Measurements from ENCODE around the gene TSPAN14. TPM values are rescaled to one million over a fixed set of nuclear protein-coding genes. Genes with fewer than 3 reads are reported as not detected.

The TSPAN14 gene
- total RNA-seq, 1 experiment from 2014 or later, result 46.8 TPM

- H3K27ac ChIP-seq (ENCODE audit: insufficient read length, low read depth, low read length), result no peak overlapping the region
- Mint-ChIP-seq H3K4me3 (no peak overlapping the region), H3K27ac (no peak overlapping the region), H3K36me3 (ENCODE audit: insufficient read depth in 1 of 3, low read depth in 3 of 3) (no peaks in the 10 kb centered on the region), H3K9me3 (no peaks in the 10 kb centered on the region), H3K4me1 (peaks cover 14 to 16% of the 10 kb centered on the region in 2 experiments), H3K27me3 (ENCODE audit: low read depth) (peaks cover 14% of the 10 kb centered on the region)
- H2BK5ac ChIP-seq (ENCODE audit: insufficient read length, low read length), result no peak overlapping the region
- no peak overlapping the region for H2AK5ac ChIP-seq (ENCODE audit: insufficient read length, low read length)
- WGBS (ENCODE audit: extremely low coverage, insufficient read length, low lambda C conversion rate), result no CpG with 5 or more reads among the region's 3 CpGs
- no peak overlapping the region for H2AFZ ChIP-seq (ENCODE audit: low read length)
- no peak overlapping the region for H2BK120ac ChIP-seq (ENCODE audit: low read depth, low read length, poor library complexity, severe bottlenecking)
- H4K20me1 ChIP-seq (ENCODE audit: control insufficient read depth, insufficient read depth, insufficient read length), result no peaks in the 10 kb centered on the region
- no peaks in the 10 kb centered on the region for H3K79me1 ChIP-seq (ENCODE audit: insufficient read depth, low read depth, low read length, poor library complexity, severe bottlenecking)
- no peak overlapping the region for H3T11ph ChIP-seq (ENCODE audit: low read length)
- no peak overlapping the region for H2BK12ac ChIP-seq (ENCODE audit: insufficient read length, low read depth, low read length)
- no peaks in the 10 kb centered on the region for H3K9me3 ChIP-seq (ENCODE audit: control insufficient read depth, low read depth, low read length)
- H3K9ac ChIP-seq (ENCODE audit: extremely low read depth, insufficient read length, low read length), result no peak overlapping the region
- H3K27me3 ChIP-seq (ENCODE audit: insufficient read depth, low read length), result no peaks in the 10 kb centered on the region
- H3K4ac ChIP-seq (ENCODE audit: low read depth, low read length), result no peak overlapping the region
- H4K5ac ChIP-seq (ENCODE audit: insufficient read length, low read depth, low read length), result no peak overlapping the region
- no peaks in the 10 kb centered on the region for H3K23me2 ChIP-seq (ENCODE audit: insufficient read length, low read depth, low read length, poor library complexity, severe bottlenecking)
- H3K23ac ChIP-seq (ENCODE audit: insufficient read length, low read depth, low read length), result no peak overlapping the region
- no peak overlapping the region for H3K56ac ChIP-seq (ENCODE audit: insufficient read length, low read depth, low read length)
- no peak overlapping the region for H4K8ac ChIP-seq (replicated peaks; ENCODE audit: insufficient read length, low read depth, low read length)
- DNase-seq, result no peak
- no peak overlapping the region for H3K14ac ChIP-seq (ENCODE audit: insufficient read depth, low read length)
- no peaks in the 10 kb centered on the region for H3K79me2 ChIP-seq (ENCODE audit: insufficient read depth, low read length)
- H3K4me2 ChIP-seq (ENCODE audit: insufficient read depth, insufficient read length, low read length), result no peak overlapping the region
- H2BK20ac ChIP-seq (ENCODE audit: low read depth, low read length, poor library complexity, severe bottlenecking), result no peak overlapping the region
- H2BK15ac ChIP-seq (ENCODE audit: low read depth, low read length), result no peak overlapping the region
- H4K91ac ChIP-seq (ENCODE audit: insufficient read length, low read depth, low read length), result no peak overlapping the region
- no peak overlapping the region for H3K18ac ChIP-seq (ENCODE audit: insufficient read length, low read depth, low read length)
- H3K4me1 ChIP-seq (ENCODE audit: insufficient read depth, low read length), result no peaks in the 10 kb centered on the region
- TF ChIP-seq, protein P1, sequence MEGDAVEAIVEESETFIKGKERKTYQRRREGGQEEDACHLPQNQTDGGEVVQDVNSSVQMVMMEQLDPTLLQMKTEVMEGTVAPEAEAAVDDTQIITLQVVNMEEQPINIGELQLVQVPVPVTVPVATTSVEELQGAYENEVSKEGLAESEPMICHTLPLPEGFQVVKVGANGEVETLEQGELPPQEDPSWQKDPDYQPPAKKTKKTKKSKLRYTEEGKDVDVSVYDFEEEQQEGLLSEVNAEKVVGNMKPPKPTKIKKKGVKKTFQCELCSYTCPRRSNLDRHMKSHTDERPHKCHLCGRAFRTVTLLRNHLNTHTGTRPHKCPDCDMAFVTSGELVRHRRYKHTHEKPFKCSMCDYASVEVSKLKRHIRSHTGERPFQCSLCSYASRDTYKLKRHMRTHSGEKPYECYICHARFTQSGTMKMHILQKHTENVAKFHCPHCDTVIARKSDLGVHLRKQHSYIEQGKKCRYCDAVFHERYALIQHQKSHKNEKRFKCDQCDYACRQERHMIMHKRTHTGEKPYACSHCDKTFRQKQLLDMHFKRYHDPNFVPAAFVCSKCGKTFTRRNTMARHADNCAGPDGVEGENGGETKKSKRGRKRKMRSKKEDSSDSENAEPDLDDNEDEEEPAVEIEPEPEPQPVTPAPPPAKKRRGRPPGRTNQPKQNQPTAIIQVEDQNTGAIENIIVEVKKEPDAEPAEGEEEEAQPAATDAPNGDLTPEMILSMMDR (conservative IDR thresholded peaks at IDR 0.05), result no peak
These were observed 11.2 kb upstream of the TSPAN14 start for GRCh38 chr10:80442879-80443278.
